ENCODE measurements around the gene SHROOM3.
"Not testable (repeated sequence)": the region's sequence is repeated elsewhere in the genome, so short reads cannot be mapped to it uniquely, and the experiment has no call there.

SHROOM3 gene

GRCh38 chr4:76434901-76435527, at the start of gene SHROOM3:
SHROOM3 (plus strand) TSS chr4:76435229; CDS start chr4:76436053, 824 bp downstream.
- DNase-seq = no peak

DNA sequence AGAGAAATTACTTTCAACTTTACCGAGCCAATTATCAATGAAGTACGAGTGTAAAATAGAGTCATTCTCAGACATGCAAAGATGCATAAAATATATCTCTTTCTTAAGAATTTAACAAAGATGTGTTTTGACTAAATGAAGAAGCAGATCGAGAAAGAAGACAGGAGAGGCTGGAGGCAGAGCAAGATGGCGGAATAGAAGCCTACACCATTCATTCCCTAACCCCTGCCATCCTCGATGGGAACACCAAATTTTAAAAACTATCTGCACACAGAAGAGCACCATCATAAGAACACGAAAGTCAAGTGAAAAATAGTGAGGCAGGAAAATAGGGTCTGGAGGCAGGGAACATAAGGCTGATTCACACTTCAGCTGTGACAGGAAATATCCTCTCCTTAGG, 49.1 kb upstream of the SHROOM3 start:
- DNase-seq = no peak

GRCh38 chr4:76386566-76387305, 48.3 kb upstream of the SHROOM3 start:
- DNase-seq = peak in 1 of 3 donors; percentile 26

- no peak for DNase-seq
Measured at GRCh38 chr4:76388160-76388908, 46.7 kb upstream of the SHROOM3 start.

GRCh38 chr4:76401654-76402053, 33.4 kb upstream of the SHROOM3 start:
- no peak for DNase-seq

DNA sequence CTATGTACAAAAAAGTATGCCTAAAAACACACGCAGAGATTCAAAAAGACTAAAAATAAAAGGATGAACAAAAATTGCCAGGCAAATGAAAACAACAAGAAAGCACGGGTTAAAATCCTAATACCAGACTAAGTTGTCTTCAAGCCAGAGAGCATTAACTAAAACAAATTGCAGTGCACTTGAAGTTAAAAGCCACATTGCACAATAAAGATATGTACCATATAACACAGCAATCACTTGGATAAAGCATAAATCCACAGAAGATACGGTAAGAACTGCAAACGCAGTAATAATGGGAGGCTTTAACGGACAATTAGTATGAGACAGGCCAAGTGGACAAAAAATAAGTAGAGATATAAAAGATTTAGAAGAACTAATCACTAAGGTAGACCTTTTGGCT, 28.9 kb upstream of the SHROOM3 start:
- DNase-seq = no peak

DNA sequence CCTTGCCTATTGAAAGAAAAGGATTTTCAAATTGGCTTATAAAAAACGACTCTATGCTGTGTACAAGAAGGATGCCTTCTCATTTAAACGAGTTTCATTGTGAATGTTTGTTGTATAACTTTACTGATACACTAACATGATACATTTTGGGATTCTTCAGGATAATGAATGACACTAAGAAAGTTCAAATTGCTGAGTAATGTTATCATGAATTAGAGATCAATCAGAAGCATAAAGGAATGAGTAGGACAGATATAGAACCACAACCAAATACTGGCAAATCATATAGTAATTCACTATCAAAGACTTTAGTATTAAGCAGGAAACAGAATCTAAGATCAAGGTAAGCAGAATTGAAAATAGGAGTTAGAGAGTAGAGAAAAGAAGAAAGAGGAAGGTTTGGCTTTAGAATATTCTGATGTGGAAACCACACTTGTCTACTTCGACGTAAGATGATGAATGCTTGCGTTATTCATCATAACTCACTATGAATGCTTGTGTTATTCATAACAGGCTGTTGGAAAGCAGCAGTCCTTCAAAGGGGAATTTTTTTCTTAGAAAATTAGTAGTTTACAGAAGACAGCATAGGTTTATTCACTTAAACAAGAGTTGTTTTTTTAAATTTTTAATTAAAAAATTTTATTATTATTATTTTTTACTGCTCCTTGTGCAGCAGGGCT, 27.4 kb upstream of the SHROOM3 start:
- peak; percentile 32 to 71 (median 59) for DNase-seq

- no peak for DNase-seq
Measured at GRCh38 chr4:76410636-76411035, 24.4 kb upstream of the SHROOM3 start.

GRCh38 chr4:76420188-76420761, 14.8 kb upstream of the SHROOM3 start:
- DNase-seq = no peak

DNA sequence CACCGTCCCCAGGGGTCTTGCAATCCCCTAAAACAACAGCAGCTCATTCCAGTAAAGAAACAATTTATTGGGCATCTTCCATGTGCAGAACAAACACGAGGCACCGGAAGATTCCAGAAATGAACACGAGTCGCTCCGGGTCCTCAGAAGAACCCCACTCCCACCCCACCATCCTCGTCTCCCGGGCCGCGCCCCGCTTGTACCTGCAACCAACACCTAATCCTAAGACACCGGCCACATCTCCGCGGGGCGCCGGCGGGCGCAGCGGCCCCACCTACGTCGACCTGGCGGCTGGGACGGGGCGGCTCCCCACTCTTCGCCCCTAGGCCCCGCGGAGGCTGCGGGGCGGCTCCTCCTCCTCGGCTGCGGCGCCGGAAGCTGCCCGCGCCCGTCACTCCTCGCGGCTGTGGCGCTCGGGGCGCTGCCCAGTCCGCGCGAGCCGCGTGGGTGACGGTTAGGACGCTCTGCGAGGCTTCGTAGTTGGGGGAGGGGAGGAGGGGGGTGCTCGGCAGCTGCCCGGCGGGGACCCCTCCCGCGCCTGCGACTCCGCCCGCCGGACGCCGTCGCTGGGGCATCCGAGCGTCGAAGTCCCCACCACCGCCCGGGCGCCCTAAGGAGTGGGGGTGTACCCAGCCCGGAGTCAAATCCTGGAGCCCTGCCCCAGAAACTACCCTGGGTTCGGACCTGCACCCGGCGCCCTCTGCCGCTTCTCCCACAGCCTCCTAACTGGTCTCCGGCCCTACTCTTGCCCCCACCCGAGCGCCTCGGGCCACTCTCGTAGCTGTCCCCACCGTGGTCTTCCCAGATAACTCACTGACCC, 14.1 kb upstream of the SHROOM3 start, which contains the start of gene CCDC158:
Gene CCDC158 (minus strand): TSS at position 380 of the 820 bp plus-strand sequence. CDS start 17,934 bp downstream, outside the sequence.
- peak in 2 of 3 donors; percentile 31 to 55 for DNase-seq

DNA sequence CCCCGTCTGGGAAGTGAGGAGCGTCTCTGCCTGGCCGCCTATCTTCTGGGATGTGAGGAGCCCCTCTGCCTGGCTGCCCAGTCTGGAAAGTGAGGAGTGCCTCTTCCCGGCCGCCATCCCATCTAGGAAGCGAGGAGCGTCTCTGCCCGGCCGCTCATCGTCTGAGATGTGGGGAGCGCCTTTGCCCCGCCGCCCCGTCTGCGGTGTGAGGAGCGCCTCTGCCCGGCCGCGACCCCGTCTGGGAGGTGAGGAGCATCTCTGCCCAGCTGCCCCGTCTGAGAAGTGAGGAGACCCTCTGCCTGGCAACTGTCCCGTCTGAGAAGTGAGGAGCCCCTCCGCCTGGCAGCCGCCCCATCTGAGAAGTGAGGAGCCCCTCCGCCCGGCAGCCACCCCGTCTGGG, 11.9 kb upstream of the SHROOM3 start:
- DNase-seq = not testable (repeated sequence)

- no peak for DNase-seq
Measured at GRCh38 chr4:76426272-76426671, 8.8 kb upstream of the SHROOM3 start.

DNA sequence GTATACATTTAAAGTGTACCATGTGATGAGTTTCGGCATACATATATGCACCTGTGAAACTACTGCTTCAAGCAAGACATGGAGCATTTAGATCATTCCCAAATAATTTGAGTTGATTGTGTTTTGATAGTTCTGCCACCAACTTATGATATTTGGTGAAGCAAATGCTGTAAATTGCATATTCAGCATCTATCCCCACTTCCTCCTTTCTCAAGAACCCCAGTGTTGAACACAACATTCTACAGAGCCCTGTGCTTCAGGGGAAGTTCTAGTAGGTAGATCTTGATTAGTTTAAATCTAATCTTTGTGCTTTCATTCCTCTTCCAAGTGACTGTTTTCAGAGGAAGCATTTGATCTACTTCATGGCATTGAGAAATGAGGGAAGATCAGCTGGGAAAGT, 5.4 kb upstream of the SHROOM3 start:
- DNase-seq = peak; percentile 48 to 53 (median 49)

GRCh38 chr4:76430519-76431388, 4.3 kb upstream of the SHROOM3 start:
- DNase-seq = peak; percentile 59 to 72 (median 71)

DNA sequence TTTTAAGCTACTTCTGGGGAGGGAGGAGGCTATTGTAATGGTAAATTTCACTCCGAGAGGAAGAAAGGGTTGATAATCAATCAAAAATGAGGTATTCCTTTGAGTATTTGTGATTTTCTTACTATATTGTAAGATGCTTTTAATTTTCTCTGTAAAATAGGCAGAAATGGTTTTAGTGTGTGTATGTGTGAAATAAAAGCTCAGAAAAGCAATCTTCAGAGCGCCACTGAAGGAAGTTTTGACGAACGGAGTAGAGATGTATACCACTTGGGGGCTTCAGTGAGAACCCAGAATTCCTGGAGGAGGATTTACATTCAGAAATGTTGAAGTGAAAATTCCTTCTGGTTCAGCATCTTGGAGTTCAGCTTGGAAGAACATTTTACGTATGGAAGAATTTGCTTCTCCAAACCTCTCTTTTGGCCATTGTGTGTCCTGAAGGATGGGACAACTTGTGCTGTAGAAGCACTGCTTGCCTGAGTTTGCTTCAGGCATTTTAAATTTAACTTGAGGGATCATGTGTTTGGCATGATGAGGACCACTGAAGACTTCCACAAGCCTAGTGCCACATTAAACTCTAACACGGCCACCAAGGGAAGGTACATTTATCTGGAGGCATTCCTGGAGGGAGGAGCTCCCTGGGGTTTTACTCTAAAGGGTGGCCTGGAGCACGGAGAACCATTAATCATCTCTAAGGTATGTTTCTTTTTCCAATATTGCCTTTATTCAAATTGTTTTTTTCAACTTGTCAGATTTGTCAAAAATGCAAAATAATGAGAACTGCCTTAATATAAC, 695 bp downstream of the SHROOM3 start:
- no peak for DNase-seq

- DNase-seq = no peak
Measured at GRCh38 chr4:76439491-76439890, 4.5 kb downstream of the SHROOM3 start.

- no peak for DNase-seq
Measured at GRCh38 chr4:76441881-76442280, 6.9 kb downstream of the SHROOM3 start.

- no peak for DNase-seq
Measured at GRCh38 chr4:76442807-76443206, 7.8 kb downstream of the SHROOM3 start.

DNA sequence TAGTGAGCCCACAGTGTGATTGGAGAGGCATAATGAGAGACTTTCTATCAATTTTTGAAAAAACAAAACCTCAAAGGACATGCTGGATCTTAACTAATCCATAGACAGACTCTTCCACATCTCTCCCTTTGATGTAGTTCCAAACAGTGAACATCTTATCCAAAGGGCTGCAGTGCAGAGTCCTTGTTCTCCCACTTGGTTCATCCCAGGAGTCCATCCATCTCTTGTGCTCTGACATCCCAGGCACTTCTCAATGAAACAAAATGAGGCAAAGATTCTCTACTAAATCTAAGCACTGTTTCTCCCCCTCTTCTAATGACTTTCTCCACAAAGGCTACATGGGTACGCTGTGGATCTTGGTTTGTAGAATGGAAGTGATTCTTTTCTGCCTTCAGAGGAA, 8.3 kb downstream of the SHROOM3 start:
- no peak for DNase-seq

DNA sequence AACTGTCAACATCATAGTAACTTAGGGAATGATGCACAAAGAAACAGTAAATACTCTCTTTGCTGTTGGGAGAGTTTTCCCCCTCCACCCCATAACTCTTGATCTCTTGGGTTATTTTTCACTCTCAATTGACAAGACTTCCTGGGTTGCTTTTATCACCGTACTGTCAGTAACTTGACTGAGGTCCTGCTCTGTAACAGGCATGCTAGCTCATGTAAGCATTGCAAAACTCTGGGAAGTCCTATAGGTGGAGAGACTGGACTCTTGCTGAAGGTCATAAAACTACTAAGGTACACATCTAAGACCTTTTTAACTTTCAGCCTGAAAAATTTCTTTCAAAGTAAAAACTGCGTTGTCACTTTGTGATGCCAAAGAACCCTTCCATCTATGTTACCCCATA, 10.9 kb downstream of the SHROOM3 start:
- DNase-seq = no peak

Data from suppressor macrophage treated with lipopolysaccharide for 1 hour (primary cell).